B cell (primary cell): ENCODE results near the gene PMAIP1.

Experiments used
- EZH2 ChIP-seq: IDR thresholded peaks from 2 replicates; pipeline ENCODE4 v1.6.1; 2012; ENCODE audit warnings: borderline replicate concordance, low read depth, mild to moderate bottlenecking, moderate library complexity, low read length; ENCODE audit not compliant: insufficient read depth, poor library complexity, severe bottlenecking
- TF ChIP-seq, protein P1 (sequence below): fragments of 200-600 bp; IDR thresholded peaks from one replicate; pipeline ENCODE4 v1.8.0; 2022; ENCODE audit warnings: antibody characterized with exemption, mild to moderate bottlenecking

DNA sequence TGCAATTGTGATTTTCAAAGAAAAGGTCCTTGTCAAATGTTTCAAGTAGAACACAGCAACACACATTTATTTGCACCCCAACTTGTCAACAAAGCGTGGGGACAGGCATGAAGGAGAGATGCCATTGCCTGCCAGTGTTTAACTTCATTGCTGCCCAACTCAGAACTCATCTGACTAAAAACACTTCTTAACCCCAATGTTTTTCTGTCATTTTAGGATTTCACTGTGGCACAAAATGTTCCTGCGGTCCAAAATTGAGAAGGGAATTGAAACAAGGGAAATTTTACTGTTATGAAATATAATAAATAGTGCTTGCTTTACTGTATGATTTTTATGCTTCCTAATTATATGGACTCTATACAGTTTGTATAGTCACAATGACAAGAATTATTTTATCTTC, 45.7 kb downstream of the PMAIP1 start:
- TF ChIP-seq, protein P1, sequence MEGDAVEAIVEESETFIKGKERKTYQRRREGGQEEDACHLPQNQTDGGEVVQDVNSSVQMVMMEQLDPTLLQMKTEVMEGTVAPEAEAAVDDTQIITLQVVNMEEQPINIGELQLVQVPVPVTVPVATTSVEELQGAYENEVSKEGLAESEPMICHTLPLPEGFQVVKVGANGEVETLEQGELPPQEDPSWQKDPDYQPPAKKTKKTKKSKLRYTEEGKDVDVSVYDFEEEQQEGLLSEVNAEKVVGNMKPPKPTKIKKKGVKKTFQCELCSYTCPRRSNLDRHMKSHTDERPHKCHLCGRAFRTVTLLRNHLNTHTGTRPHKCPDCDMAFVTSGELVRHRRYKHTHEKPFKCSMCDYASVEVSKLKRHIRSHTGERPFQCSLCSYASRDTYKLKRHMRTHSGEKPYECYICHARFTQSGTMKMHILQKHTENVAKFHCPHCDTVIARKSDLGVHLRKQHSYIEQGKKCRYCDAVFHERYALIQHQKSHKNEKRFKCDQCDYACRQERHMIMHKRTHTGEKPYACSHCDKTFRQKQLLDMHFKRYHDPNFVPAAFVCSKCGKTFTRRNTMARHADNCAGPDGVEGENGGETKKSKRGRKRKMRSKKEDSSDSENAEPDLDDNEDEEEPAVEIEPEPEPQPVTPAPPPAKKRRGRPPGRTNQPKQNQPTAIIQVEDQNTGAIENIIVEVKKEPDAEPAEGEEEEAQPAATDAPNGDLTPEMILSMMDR = no peak
- TF ChIP-seq EZH2 = no peak
